A549 (cell line): ENCODE data around the gene NDUFA12. TPM values are rescaled to one million over a fixed set of nuclear protein-coding genes. Genes with fewer than 3 reads are reported as not detected.

Source experiments
- ATAC-seq, 2 experiments: fragments of 200-7000 bp in 1 of 2; fragments of >200 bp in 1 of 2; cut with Nextera tagmentation in 1 of 2; cut with Tn5 transposase in 1 of 2; 3 replicates each; pipeline versions ENCODE4 v1.8.0 to v1.9.1; 2018 to 2020; ENCODE audit warnings: mild to moderate bottlenecking in 1 of 2, moderate library complexity in 1 of 2
- CTCF ChIA-PET: fragments of 300-600 bp; sonication (Branson Sonifier 250); formaldehyde crosslinking; extraction: SDS; loops from one replicate; lab custom pipeline; 2021; ENCODE audit warnings: antibody characterized with exemption, inconsistent platforms; lab: Yijun Ruan, JAX
- POLR2A ChIA-PET: fragments of 350-600 bp; formaldehyde crosslinking; extraction: SDS; loops from one replicate; lab custom pipeline; 2021; ENCODE audit warnings: antibody characterized with exemption, inconsistent platforms; lab: Yijun Ruan, JAX
- DNase-seq, 2 experiments: peaks; one replicate each; pipeline versions ENCODE4 v3.0.0 to v3.0.0-alpha.2; 2011 to 2016; ENCODE audit warnings: low read depth in 1 of 2, low spot score in 1 of 2
- FAIRE-seq: peaks from 2 replicates; lab custom pipeline; 2011; peaks lifted over from hg19 to GRCh38; lab: Jason Lieb, UNC
- H3K27ac ChIP-seq, 2 experiments: fragments of >200 bp; sonication (Bioruptor Twin); formaldehyde crosslinking; 3 replicates each; pipeline ENCODE4 v1.5.1; 2016 to 2017
- H3K4me1 ChIP-seq: fragments of >200 bp; sonication (Bioruptor Twin); formaldehyde crosslinking; 3 replicates; pipeline ENCODE4 v1.6.1; 2016
- H3K4me2 ChIP-seq: fragments of >200 bp; sonication (Bioruptor Twin); formaldehyde crosslinking; 3 replicates; pipeline ENCODE4 v1.6.1; 2016
- H3K4me3 ChIP-seq: fragments of >200 bp; sonication (Bioruptor Twin); formaldehyde crosslinking; 3 replicates; pipeline ENCODE4 v1.5.1; 2016
- H3K9me3 ChIP-seq: fragments of >200 bp; sonication (Bioruptor Twin); formaldehyde crosslinking; 3 replicates; pipeline ENCODE4 v1.6.1; 2016
- BHLHE40 ChIP-seq: IDR thresholded peaks from 2 replicates; pipeline ENCODE4 v1.6.1; 2012; ENCODE audit warnings: low read depth, low read length, inconsistent platforms
- CBX2 ChIP-seq: fragments of 200-600 bp; sonication (generic); IDR thresholded peaks from 2 replicates; pipeline ENCODE4 v1.6.1; 2016; ENCODE audit warnings: low read depth, mild to moderate bottlenecking, borderline replicate concordance
- CEBPB ChIP-seq, 2 experiments: fragments of >200 bp in 1 of 2; sonication (Bioruptor Twin) in 1 of 2; formaldehyde crosslinking in 1 of 2; IDR thresholded peaks; 2 replicates each; pipeline ENCODE4 v1.6.1; 2012 to 2016
- CHD4 ChIP-seq: fragments of 200-600 bp; sonication (generic); IDR thresholded peaks from 2 replicates; pipeline ENCODE4 v1.6.1; 2016; ENCODE audit warnings: antibody characterized with exemption, mild to moderate bottlenecking, borderline replicate concordance
- E2F6 ChIP-seq: IDR thresholded peaks from 2 replicates; pipeline ENCODE4 v1.6.1; 2012; ENCODE audit warnings: low read depth, borderline replicate concordance
- EHF ChIP-seq: fragments of 250-450 bp; sonication (Bioruptor Pico); IDR thresholded peaks from 2 replicates; pipeline ENCODE4 v1.5.0; 2020; ENCODE audit warnings: mild to moderate bottlenecking
- ESRRA ChIP-seq: fragments of 150-350 bp; IDR thresholded peaks from 2 replicates; pipeline ENCODE4 v1.6.1; 2014; ENCODE audit warnings: mild to moderate bottlenecking, low read length, borderline replicate concordance
- FOSB ChIP-seq: fragments of 250-450 bp; sonication (Bioruptor Pico); IDR thresholded peaks from 2 replicates; pipeline ENCODE4 v1.5.0; 2020; ENCODE audit warnings: mild to moderate bottlenecking, moderate library complexity
- GATA3 ChIP-seq: IDR thresholded peaks from 2 replicates; pipeline ENCODE4 v1.6.1; 2012; ENCODE audit warnings: borderline replicate concordance
- HMGXB4 ChIP-seq: fragments of 250-450 bp; sonication (Bioruptor Pico); IDR thresholded peaks from 2 replicates; pipeline ENCODE4 v1.5.0; 2021; ENCODE audit warnings: mild to moderate bottlenecking, moderate library complexity, borderline replicate concordance
- HOXB13 ChIP-seq: fragments of 250-450 bp; sonication (Bioruptor Pico); IDR thresholded peaks from 2 replicates; pipeline ENCODE4 v1.5.0; 2020; ENCODE audit warnings: low read depth, mild to moderate bottlenecking, moderate library complexity
- HOXB5 ChIP-seq: fragments of 250-450 bp; sonication (Bioruptor Pico); IDR thresholded peaks from 2 replicates; pipeline ENCODE4 v1.5.0; 2020; ENCODE audit warnings: mild to moderate bottlenecking, moderate library complexity
- JUN ChIP-seq, 2 experiments: fragments of >200 bp; sonication (Bioruptor Twin); formaldehyde crosslinking; IDR thresholded peaks; 2 replicates in 1 of 2; 3 replicates in 1 of 2; pipeline ENCODE4 v1.6.1; 2016 to 2017
- MYC ChIP-seq: IDR thresholded peaks from 2 replicates; pipeline ENCODE4 v1.6.1; 2012; ENCODE audit warnings: mild to moderate bottlenecking, inconsistent platforms, low read length, improper control_type of control experiment, borderline replicate concordance
- NPAS2 ChIP-seq: fragments of 250-450 bp; sonication (Bioruptor Pico); IDR thresholded peaks from 2 replicates; pipeline ENCODE4 v1.8.0; 2022; ENCODE audit warnings: mild to moderate bottlenecking, moderate library complexity, borderline replicate concordance
- PBX3 ChIP-seq: IDR thresholded peaks from 2 replicates; pipeline ENCODE4 v1.6.1; 2012
- POLR2A ChIP-seq: IDR thresholded peaks from 2 replicates; pipeline ENCODE4 v1.6.1; 2012; ENCODE audit warnings: mild to moderate bottlenecking, low read length
- RARB ChIP-seq: fragments of 250-450 bp; sonication (Bioruptor Pico); IDR thresholded peaks from 2 replicates; pipeline ENCODE4 v1.8.0; 2021; ENCODE audit warnings: mild to moderate bottlenecking, moderate library complexity
- SREBF2 ChIP-seq: fragments of 450-650 bp; IDR thresholded peaks from 2 replicates; pipeline ENCODE4 v1.6.1; 2014; ENCODE audit warnings: mild to moderate bottlenecking, moderate library complexity
- ZFP36 ChIP-seq: fragments of 450-650 bp; IDR thresholded peaks from 2 replicates; pipeline ENCODE4 v1.6.1; 2014; ENCODE audit warnings: borderline replicate concordance; ENCODE audit not compliant: partially characterized antibody
- ZNF302 ChIP-seq: fragments of 250-450 bp; sonication (Bioruptor Pico); IDR thresholded peaks from 2 replicates; pipeline ENCODE4 v1.9.0; 2021; ENCODE audit warnings: inconsistent platforms, mild to moderate bottlenecking, moderate library complexity
- ZSCAN20 ChIP-seq: fragments of 250-450 bp; sonication (Bioruptor Pico); IDR thresholded peaks from 2 replicates; pipeline ENCODE4 v1.8.0; 2022; ENCODE audit warnings: mild to moderate bottlenecking, moderate library complexity
- WGBS: methylation state at CpG from one replicate; pipeline ENCODE4 v1.1.6; 2017; ENCODE audit errors: missing lambda C conversion rate; 5-methylcytosine and 5-hydroxymethylcytosine counted together
- polyA plus RNA-seq, 4 experiments: library from polyadenylated mRNA; depleted of rRNA in 3 of 4; stranded (reverse); fragments of >200 nt; fragmentation: RNase III in 1 of 4; extraction: RNeasy Plus Mini Kit Qiagen cat#74134 plus additional on column Dnase treatment in 1 of 4; gene quantifications; 2 replicates in 3 of 4; 3 replicates in 1 of 4; pipeline ENCODE4 v1.2.3, GENCODE V29; 2011 to 2017
- TF ChIP-seq, protein P1 (sequence below): fragments of 150-350 bp; IDR thresholded peaks from 2 replicates; pipeline ENCODE4 v1.6.1; 2014; ENCODE audit warnings: low read depth, mild to moderate bottlenecking, low read length
- TF ChIP-seq, protein P2 (sequence below): fragments of >200 bp; sonication (Bioruptor Twin); formaldehyde crosslinking; IDR thresholded peaks from 3 replicates; pipeline ENCODE4 v1.6.1; 2016

NDUFA12 gene
- polyA plus RNA-seq, 2 of the 4 experiments (the other 2 are of a cell fraction) = 207 to 257 TPM

DNA sequence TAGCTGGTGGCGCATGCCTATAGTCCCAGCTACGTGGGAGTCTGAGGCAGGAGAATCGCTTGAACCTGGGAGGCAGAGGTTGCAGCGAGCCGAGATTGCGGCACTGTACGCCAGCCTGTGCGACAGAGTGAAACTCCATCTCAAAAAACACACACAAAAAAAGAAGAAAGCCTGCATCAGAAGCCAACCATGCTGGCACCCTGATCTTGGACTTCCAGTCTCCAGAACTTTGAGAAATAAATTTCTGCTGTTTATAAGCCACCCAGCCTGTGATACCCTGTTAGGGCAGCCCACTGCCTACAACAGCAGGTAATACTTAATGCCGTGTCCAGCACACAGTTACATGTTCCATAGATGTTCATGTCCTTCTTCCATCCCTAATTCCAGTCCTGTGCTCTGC, 62.7 kb downstream of the NDUFA12 start:
- Histone ChIP-seq H3K27ac (no peak overlapping the region; a peak in 1 of 6 replicates), H3K9me3 (no peaks in the 10 kb centered on the region), H3K4me1 (peaks cover 3% of the 10 kb centered on the region; the same call in 2 of the 3 replicates), H3K4me3 (no peak overlapping the region), H3K4me2 (peak overlapping the region; percentile 23; the same call in 1 of the 3 replicates)
- DNase-seq (no peak), ATAC-seq (peak in 1 of 2 experiments; percentile 24; a peak in 1 of 6 replicates), FAIRE-seq (no peak)
- 90% methylated on average over 9 of the region's 9 CpGs for WGBS
- no peak for TF ChIP-seq HOXB13 (CRISPR knock-in tag)
- no peak for TF ChIP-seq CBX2
- TF ChIP-seq, protein P1, sequence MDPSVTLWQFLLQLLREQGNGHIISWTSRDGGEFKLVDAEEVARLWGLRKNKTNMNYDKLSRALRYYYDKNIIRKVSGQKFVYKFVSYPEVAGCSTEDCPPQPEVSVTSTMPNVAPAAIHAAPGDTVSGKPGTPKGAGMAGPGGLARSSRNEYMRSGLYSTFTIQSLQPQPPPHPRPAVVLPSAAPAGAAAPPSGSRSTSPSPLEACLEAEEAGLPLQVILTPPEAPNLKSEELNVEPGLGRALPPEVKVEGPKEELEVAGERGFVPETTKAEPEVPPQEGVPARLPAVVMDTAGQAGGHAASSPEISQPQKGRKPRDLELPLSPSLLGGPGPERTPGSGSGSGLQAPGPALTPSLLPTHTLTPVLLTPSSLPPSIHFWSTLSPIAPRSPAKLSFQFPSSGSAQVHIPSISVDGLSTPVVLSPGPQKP = no peak
- TF ChIP-seq PBX3 = no peak
- TF ChIP-seq SREBF2 = no peak
- no peak for TF ChIP-seq ZFP36
- CTCF ChIA-PET = no interaction called here
- POLR2A ChIA-PET = no interaction called here

DNA sequence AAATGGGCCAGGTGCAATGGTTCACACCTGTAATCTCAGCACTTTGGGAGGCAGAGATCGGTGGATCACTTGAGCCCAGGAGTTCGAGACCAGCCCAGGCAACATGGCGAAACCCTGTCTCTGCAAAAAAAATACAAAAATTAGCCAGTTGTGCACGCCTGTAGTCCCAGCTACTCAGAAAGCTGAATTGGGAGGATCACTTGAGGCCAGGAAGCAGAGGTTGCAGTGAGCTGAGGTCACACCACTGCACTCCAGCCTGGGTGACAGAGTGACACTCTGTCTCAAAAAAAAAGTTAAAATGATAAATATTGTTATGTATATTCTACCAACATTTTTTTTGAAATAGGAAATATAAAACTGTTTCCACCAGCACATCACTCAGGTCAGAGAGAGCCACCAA, 64.9 kb downstream of the NDUFA12 start:
- no peak for TF ChIP-seq CEBPB (IDR thresholded peaks at IDR 0.05)
- no peak for TF ChIP-seq POLR2A
- TF ChIP-seq FOSB (CRISPR knock-in tag) = no peak
- no peak for TF ChIP-seq ESRRA
- TF ChIP-seq E2F6 = no peak
- TF ChIP-seq ZNF302 = no peak
- CTCF ChIA-PET = no interaction called here
- no peak overlapping the region for H3K27ac ChIP-seq
- peaks cover 3% of the 10 kb centered on the region; the same call in 2 of the 3 replicates for H3K4me1 ChIP-seq
- H3K9me3 ChIP-seq = no peaks in the 10 kb centered on the region
- no peak for DNase-seq
- H3K4me3 ChIP-seq = no peak overlapping the region
- H3K4me2 ChIP-seq = no peak overlapping the region
- 70% methylated on average over 4 of the region's 4 CpGs for WGBS
- ATAC-seq = no peak
- POLR2A ChIA-PET = no interaction called here
- no peak for FAIRE-seq

DNA sequence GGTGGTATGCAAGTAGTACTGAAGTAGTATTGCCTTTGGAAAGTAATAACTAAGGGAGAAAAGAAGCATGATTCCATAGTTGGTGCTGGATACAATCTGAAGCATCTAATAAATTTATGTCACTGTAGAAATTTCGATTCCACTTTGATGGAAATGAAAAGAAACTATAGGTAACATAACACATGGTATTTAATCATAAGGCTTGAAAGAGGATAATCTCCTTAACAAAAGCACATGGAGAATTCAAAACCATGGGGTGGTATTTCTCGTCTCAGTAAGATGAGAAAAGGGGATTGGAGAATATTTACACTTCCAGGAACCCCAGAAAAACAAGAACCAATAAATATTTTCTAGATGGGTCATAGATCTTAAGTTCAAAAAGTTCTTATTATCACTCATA, 72.7 kb downstream of the NDUFA12 start:
- no peak overlapping the region for H3K4me3 ChIP-seq
- no peaks in the 10 kb centered on the region for H3K4me1 ChIP-seq
- ChIA-PET CTCF (no interaction called here), POLR2A (no interaction called here)
- no peak overlapping the region for H3K27ac ChIP-seq
- FAIRE-seq = no peak
- TF ChIP-seq HOXB5 (no peak), E2F6 (no peak), ZSCAN20 (CRISPR knock-in tag) (no peak), ZFP36 (no peak), POLR2A (no peak), NPAS2 (CRISPR knock-in tag) (no peak)
- 23% methylated on average over 2 of the region's 2 CpGs for WGBS
- DNase-seq = no peak
- ATAC-seq = no peak
- H3K9me3 ChIP-seq = no peaks in the 10 kb centered on the region
- H3K4me2 ChIP-seq = no peak overlapping the region

DNA sequence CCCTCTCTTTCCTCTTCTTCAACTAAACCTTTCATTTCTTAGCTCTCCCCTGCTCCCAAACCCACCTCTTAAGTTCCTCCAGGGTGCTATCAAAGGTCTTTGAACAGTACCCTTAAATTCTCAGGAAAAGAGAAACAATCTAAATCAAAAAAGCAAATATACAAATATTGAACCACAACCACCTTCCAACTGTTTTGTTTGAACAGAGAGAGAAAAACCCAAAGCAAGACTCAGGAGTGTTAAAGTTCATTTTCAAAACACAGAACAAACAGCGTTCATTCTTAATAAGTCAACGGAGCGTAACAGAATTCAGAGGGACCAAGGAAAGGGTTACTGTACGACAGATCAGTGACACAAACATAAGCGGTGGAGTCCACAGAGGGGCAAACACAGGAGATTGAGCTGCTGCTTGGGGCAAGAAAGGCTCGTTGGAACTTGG, 73.3 kb downstream of the NDUFA12 start:
- ChIA-PET CTCF (interaction anchor here (0.9 to 1.4 kb wide), 2 partner anchors 9 to 13 kb away, joined by 4 to 5 read pairs; no protein-coding TSS in a partner anchor), POLR2A (no interaction called here)
- Histone ChIP-seq H3K27ac (no peak overlapping the region), H3K9me3 (no peaks in the 10 kb centered on the region), H3K4me3 (no peak overlapping the region), H3K4me1 (no peaks in the 10 kb centered on the region), H3K4me2 (no peak overlapping the region)
- DNase-seq (no peak), ATAC-seq (no peak; a peak in 1 of 6 replicates), FAIRE-seq (no peak)
- WGBS = 30% methylated on average over 6 of the region's 6 CpGs
- TF ChIP-seq RARB (CRISPR knock-in tag) (no peak), EHF (CRISPR knock-in tag) (no peak), HMGXB4 (CRISPR knock-in tag) (no peak), MYC (no peak), CHD4 (no peak), BHLHE40 (no peak), GATA3 (no peak), JUN (IDR thresholded peaks at IDR 0.05) (no peak), NPAS2 (CRISPR knock-in tag) (no peak), E2F6 (no peak), ZSCAN20 (CRISPR knock-in tag) (no peak)
- TF ChIP-seq, protein P2, sequence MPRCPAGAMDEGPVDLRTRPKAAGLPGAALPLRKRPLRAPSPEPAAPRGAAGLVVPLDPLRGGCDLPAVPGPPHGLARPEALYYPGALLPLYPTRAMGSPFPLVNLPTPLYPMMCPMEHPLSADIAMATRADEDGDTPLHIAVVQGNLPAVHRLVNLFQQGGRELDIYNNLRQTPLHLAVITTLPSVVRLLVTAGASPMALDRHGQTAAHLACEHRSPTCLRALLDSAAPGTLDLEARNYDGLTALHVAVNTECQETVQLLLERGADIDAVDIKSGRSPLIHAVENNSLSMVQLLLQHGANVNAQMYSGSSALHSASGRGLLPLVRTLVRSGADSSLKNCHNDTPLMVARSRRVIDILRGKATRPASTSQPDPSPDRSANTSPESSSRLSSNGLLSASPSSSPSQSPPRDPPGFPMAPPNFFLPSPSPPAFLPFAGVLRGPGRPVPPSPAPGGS = no peak
